H9 (cell line): Measurements from ENCODE around the gene CDCP2. TPM values are rescaled to one million over a fixed set of nuclear protein-coding genes. Genes with fewer than 3 reads are reported as not detected.
A peak's percentile ranks its signal among the peaks of the same experiment; 100 is the strongest.

Source experiments
- DNase-seq: peaks from one replicate; pipeline ENCODE4 v3.0.0-alpha.2; 2017
- H2AFZ ChIP-seq: one replicate; pipeline ENCODE4 v1.6.1; 2013; ENCODE audit warnings: mild to moderate bottlenecking, low read length, control low read depth, moderate library complexity
- H2AK5ac ChIP-seq: 2 replicates; pipeline ENCODE4 v1.6.1; 2013; ENCODE audit warnings: low read length, control low read depth, mixed read lengths; ENCODE audit not compliant: insufficient read length
- H2BK120ac ChIP-seq: one replicate; pipeline ENCODE4 v1.6.1; 2013; ENCODE audit warnings: low read depth, mild to moderate bottlenecking, low read length, control low read depth, inconsistent platforms; ENCODE audit not compliant: poor library complexity, severe bottlenecking
- H2BK12ac ChIP-seq: 2 replicates; pipeline ENCODE4 v1.6.1; 2013; ENCODE audit warnings: low read length, control low read depth, mixed read lengths, low read depth; ENCODE audit not compliant: insufficient read length
- H2BK15ac ChIP-seq: 2 replicates; pipeline ENCODE4 v1.6.1; 2013; ENCODE audit warnings: low read depth, low read length, control low read depth
- H2BK20ac ChIP-seq: one replicate; pipeline ENCODE4 v1.6.1; 2013; ENCODE audit warnings: low read depth, mild to moderate bottlenecking, low read length, control low read depth, inconsistent platforms; ENCODE audit not compliant: poor library complexity, severe bottlenecking
- H2BK5ac ChIP-seq: 2 replicates; pipeline ENCODE4 v1.6.1; 2013; ENCODE audit warnings: low read length, control low read depth, mixed read lengths; ENCODE audit not compliant: insufficient read length
- H3K14ac ChIP-seq: 2 replicates; pipeline ENCODE4 v1.6.1; 2013; ENCODE audit warnings: low read length, control low read depth; ENCODE audit not compliant: insufficient read depth
- H3K18ac ChIP-seq: 2 replicates; pipeline ENCODE4 v1.6.1; 2013; ENCODE audit warnings: low read depth, mild to moderate bottlenecking, mixed read lengths, low read length, control low read depth; ENCODE audit not compliant: insufficient read length
- H3K23ac ChIP-seq: 2 replicates; pipeline ENCODE4 v1.6.1; 2013; ENCODE audit warnings: low read length, control low read depth, mixed read lengths, low read depth; ENCODE audit not compliant: insufficient read length
- H3K23me2 ChIP-seq: 2 replicates; pipeline ENCODE4 v1.6.1; 2013; ENCODE audit warnings: low read depth, mild to moderate bottlenecking, mixed read lengths, low read length, control low read depth; ENCODE audit not compliant: insufficient read length, poor library complexity, severe bottlenecking
- H3K27ac ChIP-seq: 2 replicates; pipeline ENCODE4 v1.5.1; 2013; ENCODE audit warnings: low read length, control low read depth, mixed read lengths, low read depth; ENCODE audit not compliant: insufficient read length
- H3K27me3 ChIP-seq: 2 replicates; pipeline ENCODE4 v1.6.1; 2013; ENCODE audit warnings: low read length, control low read depth, inconsistent platforms; ENCODE audit not compliant: insufficient read depth
- H3K4ac ChIP-seq: 2 replicates; pipeline ENCODE4 v1.6.1; 2013; ENCODE audit warnings: low read depth, mild to moderate bottlenecking, control low read depth, inconsistent platforms, low read length, moderate library complexity
- H3K4me1 ChIP-seq: 2 replicates; pipeline ENCODE4 v1.6.1; 2013; ENCODE audit warnings: low read length, control low read depth, inconsistent platforms; ENCODE audit not compliant: insufficient read depth
- H3K4me2 ChIP-seq: 2 replicates; pipeline ENCODE4 v1.6.1; 2013; ENCODE audit warnings: low read length, control low read depth, mixed read lengths; ENCODE audit not compliant: insufficient read length, insufficient read depth
- H3K56ac ChIP-seq: 2 replicates; pipeline ENCODE4 v1.6.1; 2013; ENCODE audit warnings: low read depth, mild to moderate bottlenecking, mixed read lengths, low read length, control low read depth; ENCODE audit not compliant: insufficient read length
- H3K79me1 ChIP-seq: 2 replicates; pipeline ENCODE4 v1.6.1; 2013; ENCODE audit warnings: low read depth, mild to moderate bottlenecking, moderate library complexity, low read length, control low read depth, inconsistent platforms; ENCODE audit not compliant: insufficient read depth, poor library complexity, severe bottlenecking
- H3K79me2 ChIP-seq: 2 replicates; pipeline ENCODE4 v1.6.1; 2013; ENCODE audit warnings: low read length, control low read depth, inconsistent platforms; ENCODE audit not compliant: insufficient read depth
- H3K9ac ChIP-seq: 2 replicates; pipeline ENCODE4 v1.6.1; 2013; ENCODE audit warnings: low read length, control low read depth, mixed read lengths; ENCODE audit not compliant: insufficient read length; ENCODE audit errors: extremely low read depth
- H3K9me3 ChIP-seq: one replicate; pipeline ENCODE4 v1.6.1; 2013; ENCODE audit warnings: low read depth, low read length, inconsistent platforms; ENCODE audit not compliant: control insufficient read depth
- H3T11ph ChIP-seq: one replicate; pipeline ENCODE4 v1.6.1; 2013; ENCODE audit warnings: mild to moderate bottlenecking, low read length, control low read depth, inconsistent platforms
- H4K20me1 ChIP-seq: one replicate; pipeline ENCODE4 v1.6.1; 2013; ENCODE audit not compliant: control insufficient read depth, insufficient read length, insufficient read depth
- H4K5ac ChIP-seq: 2 replicates; pipeline ENCODE4 v1.6.1; 2013; ENCODE audit warnings: low read depth, mild to moderate bottlenecking, mixed read lengths, low read length, control low read depth; ENCODE audit not compliant: insufficient read length
- H4K8ac ChIP-seq: replicated peaks from 2 replicates; pipeline ENCODE4 v1.6.1; 2013; ENCODE audit warnings: low read length, control low read depth, mixed read lengths, low read depth; ENCODE audit not compliant: insufficient read length
- H4K91ac ChIP-seq: 2 replicates; pipeline ENCODE4 v1.6.1; 2013; ENCODE audit warnings: low read depth, mild to moderate bottlenecking, moderate library complexity, mixed read lengths, low read length, control low read depth; ENCODE audit not compliant: insufficient read length
- H3K27ac Mint-ChIP-seq, 3 experiments: 2 replicates in 2 of 3; 3 replicates in 1 of 3; pipeline ENCODE4 v1.8.0; 2020 to 2021; ENCODE audit warnings: mixed read lengths in 3 of 3, mild to moderate bottlenecking in 1 of 3, moderate library complexity in 1 of 3
- H3K27me3 Mint-ChIP-seq: 2 replicates; pipeline ENCODE4 v1.8.0; 2021; ENCODE audit warnings: low read depth, mild to moderate bottlenecking, moderate library complexity, mixed read lengths
- H3K36me3 Mint-ChIP-seq, 3 experiments: 2 replicates in 2 of 3; 3 replicates in 1 of 3; pipeline ENCODE4 v1.8.0; 2020 to 2021; ENCODE audit warnings: low read depth in 3 of 3, mixed read lengths in 3 of 3; ENCODE audit not compliant: insufficient read depth in 1 of 3
- H3K4me1 Mint-ChIP-seq, 2 experiments: 2 replicates each; pipeline ENCODE4 v1.8.0; 2020; ENCODE audit warnings: mixed read lengths in 2 of 2
- H3K4me3 Mint-ChIP-seq, 2 experiments: 2 replicates in 1 of 2; 3 replicates in 1 of 2; pipeline ENCODE4 v1.8.0; 2020 to 2021; ENCODE audit warnings: mild to moderate bottlenecking in 2 of 2, mixed read lengths in 2 of 2, moderate library complexity in 1 of 2
- H3K9me3 Mint-ChIP-seq, 2 experiments: 2 replicates in 1 of 2; 3 replicates in 1 of 2; pipeline ENCODE4 v1.8.0; 2020; ENCODE audit warnings: mild to moderate bottlenecking in 2 of 2, mixed read lengths in 2 of 2, moderate library complexity in 1 of 2
- CTCF ChIP-seq: fragments of 200-600 bp; sonication (generic); conservative IDR thresholded peaks from 3 replicates; pipeline ENCODE4 v1.8.0; 2021; ENCODE audit warnings: antibody characterized with exemption, mild to moderate bottlenecking
- WGBS: extraction: QIAGEN DNeasy Blood & Tissue Kit; methylation state at CpG from one replicate; pipeline ENCODE4 v1.1.7; 2013; ENCODE audit warnings: missing lambda C conversion rate, low lambda C conversion rate, mixed read lengths; ENCODE audit not compliant: insufficient read length; ENCODE audit errors: extremely low coverage; 5-methylcytosine and 5-hydroxymethylcytosine counted together
- total RNA-seq: library from RNA; stranded (reverse); gene quantifications from 2 replicates; pipeline ENCODE4 v1.2.1, GENCODE V29; 2021

Gene CDCP2
- total RNA-seq, 1 experiment from 2014 or later, result not detected

- Histone ChIP-seq H3K9ac (no peak overlapping the region), H3K23me2 (no peaks in the 10 kb centered on the region), H2BK120ac (no peak overlapping the region), H3K27me3 (no peaks in the 10 kb centered on the region), H3K4me1 (no peaks in the 10 kb centered on the region; the same call in 1 of the 2 replicates), H4K5ac (no peak overlapping the region), H4K8ac (no peak overlapping the region), H3K56ac (no peak overlapping the region), H3K23ac (no peak overlapping the region), H3K27ac (no peak overlapping the region), H2BK5ac (no peak overlapping the region), H2AK5ac (no peak overlapping the region), H2BK15ac (no peak overlapping the region), H3K4ac (no peak overlapping the region), H3K18ac (no peak overlapping the region), H3K9me3 (no peaks in the 10 kb centered on the region), H3K79me1 (no peaks in the 10 kb centered on the region), H3K4me2 (no peak overlapping the region), H2AFZ (no peak overlapping the region), H3K79me2 (no peaks in the 10 kb centered on the region), H3T11ph (no peak overlapping the region), H2BK20ac (no peak overlapping the region), H4K91ac (no peak overlapping the region), H4K20me1 (no peaks in the 10 kb centered on the region), H3K14ac (no peak overlapping the region), H2BK12ac (no peak overlapping the region)
- no peaks in the 10 kb centered on the region for H3K9me3 Mint-ChIP-seq
- 0 out of 7 replicates have a peak overlapping the region, but pooled peaks of 1 of the 3 experiments have one; percentile 7 for H3K27ac Mint-ChIP-seq
- H3K4me3 Mint-ChIP-seq, result no peak overlapping the region
- H3K36me3 Mint-ChIP-seq, result no peaks in the 10 kb centered on the region
- H3K27me3 Mint-ChIP-seq, result no peaks in the 10 kb centered on the region
- no peak for TF ChIP-seq CTCF
- peaks cover 5 to 8% of the 10 kb centered on the region in 2 experiments for H3K4me1 Mint-ChIP-seq
- no peak for DNase-seq
- no CpG with 5 or more reads among the region's 1 CpG for WGBS
Measured at GRCh38 chr1:54086754-54087153, 66.0 kb downstream of the CDCP2 start.
